Activated CD4-positive, alpha-beta memory T cell treated with anti-CD3 and anti-CD28 coated beads for 36 hours (primary cell): ENCODE data around the gene PAXX. TPM values are rescaled to one million over a fixed set of nuclear protein-coding genes. Genes with fewer than 3 reads are reported as not detected.

ENCODE experiments used
- CTCF ChIA-PET: fragments of 350-600 bp; sonication (Branson Sonifier 250); formaldehyde crosslinking; loops from one replicate; lab custom pipeline; 2021; ENCODE audit warnings: antibody characterized with exemption, inconsistent platforms; lab: Charles Lee
- POLR2A ChIA-PET: fragments of 350-600 bp; sonication (Branson Sonifier 250); formaldehyde crosslinking; loops from one replicate; lab custom pipeline; 2021; ENCODE audit warnings: antibody characterized with exemption; lab: Charles Lee
- DNase-seq: peaks from one replicate; pipeline ENCODE4 v3.0.0-alpha.2; 2020
- H3K27ac Mint-ChIP-seq: one replicate; pipeline ENCODE4 v1.8.0; 2021; ENCODE audit warnings: mixed read lengths
- H3K27me3 Mint-ChIP-seq: one replicate; pipeline ENCODE4 v1.8.0; 2021; ENCODE audit warnings: mixed read lengths
- H3K36me3 Mint-ChIP-seq: one replicate; pipeline ENCODE4 v1.8.0; 2021; ENCODE audit warnings: mixed read lengths
- H3K4me1 Mint-ChIP-seq: one replicate; pipeline ENCODE4 v1.8.0; 2021; ENCODE audit warnings: low read depth, mixed read lengths
- H3K4me3 Mint-ChIP-seq: one replicate; pipeline ENCODE4 v1.8.0; 2021; ENCODE audit warnings: mild to moderate bottlenecking, mixed read lengths
- H3K9me3 Mint-ChIP-seq: one replicate; pipeline ENCODE4 v1.8.0; 2021; ENCODE audit warnings: mixed read lengths
- intact Hi-C: fragments of 100-400 bp; cut with micrococcal nuclease; formaldehyde crosslinking; loops from one replicate; pipeline ENCODE4 v1.15.1; 2023
- total RNA-seq, 2 experiments: library from RNA; stranded (reverse); gene quantifications; one replicate each; pipeline ENCODE4 v1.2.3, GENCODE V29; 2021

PAXX gene
- total RNA-seq, 2 experiments from 2014 or later, result 71.0 to 71.2 TPM

DNA sequence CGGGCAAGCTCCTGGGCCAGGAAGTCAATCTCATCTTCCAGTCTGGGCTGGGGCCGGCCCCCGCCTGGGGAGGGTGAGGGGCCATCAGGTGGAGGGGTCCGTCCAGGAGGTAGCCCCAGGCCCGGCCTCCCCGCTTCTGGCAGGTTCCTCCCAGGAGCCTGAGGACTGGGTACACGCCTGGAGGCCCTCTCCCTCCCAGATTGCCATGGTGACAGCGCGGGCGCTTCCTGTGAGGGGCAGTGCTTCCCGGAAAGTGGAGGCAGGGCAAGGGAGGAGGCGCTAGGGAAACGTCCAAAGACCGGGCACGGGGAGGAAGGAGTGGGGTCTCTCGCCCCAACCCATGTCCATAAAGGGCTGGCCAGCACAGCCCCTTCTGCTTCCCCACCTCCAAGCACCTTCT, 48.9 kb downstream of the PAXX start:
- peaks cover 6% of the 10 kb centered on the region for H3K36me3 Mint-ChIP-seq
- no peak overlapping the region for H3K27ac Mint-ChIP-seq
- intact Hi-C loops, result no loop called here
- no peak overlapping the region for H3K4me3 Mint-ChIP-seq
- no peak for DNase-seq
- H3K9me3 Mint-ChIP-seq, result no peaks in the 10 kb centered on the region
- ChIA-PET POLR2A (no interaction called here), CTCF (no interaction called here)
- peaks cover 6% of the 10 kb centered on the region for H3K4me1 Mint-ChIP-seq
- H3K27me3 Mint-ChIP-seq, result peaks cover 10% of the 10 kb centered on the region

DNA sequence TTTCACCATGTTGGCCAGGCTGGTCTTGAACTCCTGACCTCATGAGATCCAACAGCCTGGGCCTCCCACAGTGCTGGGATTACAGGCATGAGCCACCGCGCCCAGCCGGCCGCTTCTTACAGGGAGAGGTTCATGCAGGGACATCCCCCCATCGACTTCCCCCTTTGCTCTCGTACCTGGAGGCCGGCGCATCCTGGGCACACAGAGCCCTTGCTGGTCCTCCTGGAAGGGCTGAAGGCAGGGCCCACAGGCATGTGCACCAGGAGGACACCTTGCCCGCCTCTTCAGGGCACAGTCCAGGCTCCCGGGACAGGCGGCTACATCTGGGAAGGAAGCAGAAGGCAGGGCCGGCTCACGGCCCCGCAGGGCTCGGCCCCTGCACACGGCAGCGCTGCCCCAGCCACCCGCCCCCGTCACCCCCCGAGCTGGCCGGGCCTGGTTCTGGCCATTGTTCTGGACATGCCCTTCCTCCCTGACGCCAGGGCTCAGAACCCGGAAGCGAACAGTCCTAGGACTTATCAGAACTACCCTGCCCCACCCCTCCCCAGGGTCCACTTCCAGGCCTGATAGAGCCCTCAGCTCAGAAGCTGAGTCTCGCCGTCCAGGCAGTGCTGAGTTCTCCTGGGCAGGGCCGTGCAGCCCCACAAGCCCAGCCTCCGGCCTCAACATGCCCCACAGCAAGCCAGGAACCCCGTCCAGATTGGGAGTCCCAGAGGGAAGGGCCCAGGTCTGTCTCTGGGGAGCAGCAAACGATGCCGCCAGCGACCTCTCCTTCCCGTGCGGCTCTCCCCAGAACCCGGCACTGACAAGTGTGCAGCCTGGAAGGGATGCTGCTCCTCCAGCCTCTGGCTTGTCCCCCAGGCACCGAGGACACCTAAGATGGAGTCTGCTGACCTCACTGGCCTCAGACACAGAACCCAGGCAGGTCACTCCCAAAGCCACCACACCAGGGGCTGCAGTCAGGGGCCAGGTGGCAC, 50.8 kb downstream of the PAXX start:
- peaks cover 6% of the 10 kb centered on the region for H3K36me3 Mint-ChIP-seq
- ChIA-PET CTCF (interaction anchor here (2.3 to 10.9 kb wide), 3 partner anchors 8 to 25 kb away, joined by 16 to 208 read pairs (median 19); partner anchors contain the start of genes ABCA2 and SAPCD2), POLR2A (no interaction called here)
- no peak overlapping the region for H3K27ac Mint-ChIP-seq
- intact Hi-C loops, result no loop called here
- H3K27me3 Mint-ChIP-seq, result peaks cover 22% of the 10 kb centered on the region
- H3K4me1 Mint-ChIP-seq, result peaks cover 10% of the 10 kb centered on the region
- no peak for DNase-seq
- H3K9me3 Mint-ChIP-seq, result no peaks in the 10 kb centered on the region
- no peak overlapping the region for H3K4me3 Mint-ChIP-seq

Other genes with a start within 250 kb of the PAXX start
- 1 to 10 TPM; 1.2 to 1.5 TPM for gene LCN10, start 249.5 kb upstream of the PAXX start, total RNA-seq
- not detected for gene LCN6, start 243.9 kb upstream of the PAXX start, total RNA-seq
- not detected for gene LCN8, start 234.2 kb upstream of the PAXX start, total RNA-seq
- not detected for gene LCN15, start 227.9 kb upstream of the PAXX start, total RNA-seq
- 10 to 100 TPM; 42.3 to 45.2 TPM for gene TMEM141, start 201.1 kb upstream of the PAXX start, total RNA-seq
- under 1 TPM; 0.21 to 0.36 TPM for gene CCDC183, start 196.1 kb upstream of the PAXX start, total RNA-seq
- 10 to 100 TPM; 83.4 to 85.3 TPM for gene RABL6, start 184.5 kb upstream of the PAXX start, total RNA-seq
- 1 to 10 TPM; 3.8 to 4.2 TPM for gene AJM1, start 149.9 kb upstream of the PAXX start, total RNA-seq
- 10 to 100 TPM; 92.2 to 95.5 TPM for gene PHPT1, start 143.0 kb upstream of the PAXX start, total RNA-seq
- gene MAMDC4, start 140.1 kb upstream of the PAXX start, total RNA-seq, result 10 to 100 TPM; 13.0 to 14.3 TPM
- 100 to 1,000 TPM; 302 to 311 TPM for gene EDF1, start 126.1 kb upstream of the PAXX start, total RNA-seq
- gene TRAF2, start 105.9 kb upstream of the PAXX start, total RNA-seq, result 10 to 100 TPM; 40.0 to 41.4 TPM
- gene FBXW5, start 47.7 kb upstream of the PAXX start, total RNA-seq, result 10 to 100 TPM; 66.8 to 69.4 TPM
- under 1 TPM; 0.90 to 0.94 TPM for gene C8G, start 47.2 kb upstream of the PAXX start, total RNA-seq
- gene LCN12, start 40.1 kb upstream of the PAXX start, total RNA-seq, result 1 to 10 TPM; 1.6 to 2.1 TPM
- not detected for gene PTGDS, start 14.9 kb upstream of the PAXX start, total RNA-seq
- gene LCNL1, start 9.4 kb upstream of the PAXX start, total RNA-seq, result not detected
- gene CLIC3, start 4.1 kb downstream of the PAXX start, total RNA-seq, result under 1 TPM; 0.43 to 0.61 TPM
- gene ABCA2, start 35.8 kb downstream of the PAXX start, total RNA-seq, result 10 to 100 TPM; 22.1 to 22.9 TPM
- gene FUT7, start 39.7 kb downstream of the PAXX start, total RNA-seq, result 1 to 10 TPM in 1 of 2 experiments, under 1 TPM in 1; 0.85 to 1.3 TPM
- 10 to 100 TPM; 36.0 to 42.6 TPM for gene NPDC1, start 53.8 kb downstream of the PAXX start, total RNA-seq
- gene ENTPD2, start 61.6 kb downstream of the PAXX start, total RNA-seq, result not detected
- 1 to 10 TPM; 6.4 to 6.6 TPM for gene SAPCD2, start 78.1 kb downstream of the PAXX start, total RNA-seq
- 1 to 10 TPM; 6.7 to 7.7 TPM for gene UAP1L1, start 85.1 kb downstream of the PAXX start, total RNA-seq
- 10 to 100 TPM; 32.9 to 33.1 TPM for gene MAN1B1, start 94.6 kb downstream of the PAXX start, total RNA-seq
- gene DPP7, start 122.3 kb downstream of the PAXX start, total RNA-seq, result 100 to 1,000 TPM; 195 to 208 TPM
- gene GRIN1, start 146.7 kb downstream of the PAXX start, total RNA-seq, result not detected
- not detected for gene LRRC26, start 177.6 kb downstream of the PAXX start, total RNA-seq
- gene TMEM210, start 179.6 kb downstream of the PAXX start, total RNA-seq, result not detected
- gene ANAPC2, start 196.1 kb downstream of the PAXX start, total RNA-seq, result 10 to 100 TPM; 36.3 to 36.9 TPM
- gene SSNA1, start 196.3 kb downstream of the PAXX start, total RNA-seq, result 10 to 100 TPM; 58.9 to 62.1 TPM
- 1 to 10 TPM; 6.1 to 6.7 TPM for gene TPRN, start 208.3 kb downstream of the PAXX start, total RNA-seq
- 10 to 100 TPM; 30.0 to 31.1 TPM for gene TMEM203, start 213.2 kb downstream of the PAXX start, total RNA-seq
- 10 to 100 TPM; 29.4 to 31.3 TPM for gene NDOR1, start 213.3 kb downstream of the PAXX start, total RNA-seq
- 1 to 10 TPM; 3.4 to 4.4 TPM for gene RNF208, start 229.8 kb downstream of the PAXX start, total RNA-seq
- under 1 TPM; 0.21 to 0.70 TPM for gene CYSRT1, start 232.8 kb downstream of the PAXX start, total RNA-seq
- not detected for gene RNF224, start 235.1 kb downstream of the PAXX start, total RNA-seq
- not detected for gene SLC34A3, start 238.5 kb downstream of the PAXX start, total RNA-seq
- gene TUBB4B, start 248.9 kb downstream of the PAXX start, total RNA-seq, result 100 to 1,000 TPM; 320 to 325 TPM